GM23248 (cell line): ENCODE data around the gene RHEB. TPM values are rescaled to one million over a fixed set of nuclear protein-coding genes. Genes with fewer than 3 reads are reported as not detected.
A peak's percentile ranks its signal among the peaks of the same experiment; 100 is the strongest.

ENCODE experiments used
- DNase-seq: peaks from one replicate; pipeline ENCODE4 v3.0.0-alpha.2; 2015
- H2AFZ ChIP-seq: fragments of 200-600 bp; sonication (generic); 2 replicates; pipeline ENCODE4 v1.6.1; 2016; ENCODE audit warnings: antibody characterized with exemption
- H3F3A ChIP-seq: fragments of 200-600 bp; sonication (generic); 2 replicates; pipeline ENCODE4 v1.6.1; 2016; ENCODE audit warnings: mild to moderate bottlenecking, antibody characterized with exemption, mixed run types; ENCODE audit not compliant: insufficient read depth
- H3K27ac ChIP-seq: fragments of 200-600 bp; sonication (generic); 2 replicates; pipeline ENCODE4 v1.5.1; 2016; ENCODE audit warnings: mild to moderate bottlenecking
- H3K27me3 ChIP-seq: fragments of 200-600 bp; sonication (generic); replicated peaks from 2 replicates; pipeline ENCODE4 v1.6.1; 2016; ENCODE audit warnings: mild to moderate bottlenecking; ENCODE audit not compliant: insufficient read depth
- H3K36me3 ChIP-seq: fragments of 200-600 bp; sonication (generic); 2 replicates; pipeline ENCODE4 v1.6.1; 2016; ENCODE audit warnings: low read depth, mild to moderate bottlenecking
- H3K4me1 ChIP-seq: fragments of 200-600 bp; sonication (generic); 2 replicates; pipeline ENCODE4 v1.6.1; 2016; ENCODE audit warnings: mild to moderate bottlenecking; ENCODE audit not compliant: insufficient read depth
- H3K4me2 ChIP-seq: fragments of 200-600 bp; sonication (generic); one replicate; pipeline ENCODE4 v1.6.1; 2016; ENCODE audit warnings: mild to moderate bottlenecking; ENCODE audit not compliant: unreplicated experiment
- H3K4me3 ChIP-seq: fragments of 200-600 bp; sonication (generic); 2 replicates; pipeline ENCODE4 v1.5.1; 2016; ENCODE audit warnings: mild to moderate bottlenecking
- H3K79me2 ChIP-seq: fragments of 200-600 bp; sonication (generic); 2 replicates; pipeline ENCODE4 v1.6.1; 2016; ENCODE audit warnings: mild to moderate bottlenecking; ENCODE audit not compliant: insufficient read depth
- H3K9ac ChIP-seq: fragments of 200-600 bp; sonication (generic); 2 replicates; pipeline ENCODE4 v1.6.1; 2016; ENCODE audit warnings: mild to moderate bottlenecking
- H3K9me2 ChIP-seq: fragments of 200-600 bp; sonication (generic); 2 replicates; pipeline ENCODE4 v1.6.1; 2016; ENCODE audit warnings: mixed run types, mild to moderate bottlenecking, moderate library complexity; ENCODE audit not compliant: insufficient read depth
- H3K9me3 ChIP-seq: fragments of 200-600 bp; sonication (generic); one replicate; pipeline ENCODE4 v1.6.1; 2017; ENCODE audit warnings: low read depth
- H4K20me1 ChIP-seq: fragments of 200-600 bp; sonication (generic); 2 replicates; pipeline ENCODE4 v1.6.0; 2016; ENCODE audit not compliant: insufficient read depth
- EZH2 ChIP-seq: fragments of 200-600 bp; sonication (generic); IDR thresholded peaks from 2 replicates; pipeline ENCODE4 v1.6.1; 2018; ENCODE audit warnings: antibody characterized with exemption, mild to moderate bottlenecking; ENCODE audit not compliant: insufficient read depth, poor library complexity, severe bottlenecking
- EZH2phosphoT487 ChIP-seq: fragments of 200-600 bp; sonication (generic); IDR thresholded peaks from 2 replicates; pipeline ENCODE4 v1.6.1; 2018; ENCODE audit warnings: antibody characterized with exemption, moderate library complexity, mild to moderate bottlenecking, low read depth; ENCODE audit not compliant: insufficient read depth
- WGBS, 2 experiments: methylation state at CpG; one replicate each; pipeline ENCODE4 v1.1.6; 2015 to 2017; ENCODE audit warnings: low lambda C conversion rate in 2 of 2, low coverage in 1 of 2; ENCODE audit errors: missing lambda C conversion rate in 2 of 2; 5-methylcytosine and 5-hydroxymethylcytosine counted together
- in situ Hi-C: fragments of 300-500 bp; cut with MboI; formaldehyde crosslinking; loops from 2 replicates; pipeline ENCODE4 v1.15.0; 2020
- polyA plus RNA-seq: library from polyadenylated mRNA; unstranded; fragments of >200 nt; fragmentation: Nextera tagmentation; extraction: Ambion mirVana; gene quantifications from 2 replicates; pipeline ENCODE4 v1.2.1, GENCODE V29; 2016
- total RNA-seq: library from RNA; depleted of rRNA; stranded (reverse); fragments of >200 nt; shearing (Covaris generic); gene quantifications from 2 replicates; pipeline ENCODE4 v1.2.3, GENCODE V29; 2014

Gene RHEB
- total and polyA plus RNA-seq, 2 experiments from 2014 or later = 86.4 to 235 TPM

- H3K27ac ChIP-seq = peak overlapping the region; percentile 45
- in situ Hi-C loops = no loop called here
These were observed 93.2 kb downstream of the RHEB start for GRCh38 chr7:151426441-151426903.

GRCh38 chr7:151425670-151426440 is 93.8 kb downstream of the RHEB start:
- H3K27ac ChIP-seq = peak overlapping the region; percentile 45

More at GRCh38 chr7:151426441-151426903, 93.2 kb downstream of the RHEB start:
- Histone ChIP-seq H2AFZ (no peak overlapping the region), H3K9me3 (no peaks in the 10 kb centered on the region), H3K9ac (no peak overlapping the region), H3K9me2 (no peaks in the 10 kb centered on the region), H3K4me2 (peak overlapping the region; percentile 30), H3K27me3 (peaks cover 6% of the 10 kb centered on the region; the same call in 1 of the 2 replicates), H3K36me3 (no peaks in the 10 kb centered on the region), H3K4me1 (peaks cover 24% of the 10 kb centered on the region), H4K20me1 (no peaks in the 10 kb centered on the region), H3K4me3 (no peak overlapping the region; the same call in 1 of the 2 replicates), H3F3A (peaks cover 12% of the 10 kb centered on the region; the same call in 1 of the 2 replicates), H3K79me2 (no peaks in the 10 kb centered on the region)
- TF ChIP-seq EZH2 (no peak), EZH2phosphoT487 (no peak)
- DNase-seq = peak; percentile 86
- 24 to 29% methylated on average over 14 of the region's 14 CpGs for WGBS, 2 experiments

DNA sequence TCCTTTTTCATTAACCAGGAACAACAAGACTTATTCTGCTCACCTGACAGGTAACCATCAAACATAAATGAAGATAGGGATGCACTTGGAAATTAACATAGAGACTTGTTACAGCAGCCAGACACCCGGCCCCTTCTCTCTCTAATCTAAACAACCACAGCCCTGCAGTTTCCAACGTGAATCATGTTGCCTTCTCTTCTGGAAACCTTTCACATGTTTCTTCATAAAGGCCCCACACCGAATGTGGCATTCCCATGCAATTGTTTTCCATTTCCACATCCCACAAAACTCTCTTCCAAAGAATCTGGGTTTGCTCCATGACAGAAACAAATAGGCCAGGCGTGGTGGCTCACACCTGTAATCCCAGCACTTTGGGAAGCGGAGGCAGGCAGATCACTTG is 94.9 kb downstream of the RHEB start:
- H3K36me3 ChIP-seq = no peaks in the 10 kb centered on the region
- 59 to 66% methylated on average over 5 of the region's 5 CpGs for WGBS, 2 experiments
- H3K27me3 ChIP-seq = peaks cover 6% of the 10 kb centered on the region; the same call in 1 of the 2 replicates
- TF ChIP-seq EZH2 = no peak
- no peak for TF ChIP-seq EZH2phosphoT487
- no peak overlapping the region for H3K27ac ChIP-seq
- no peak overlapping the region for H3K9ac ChIP-seq
- DNase-seq = peak; percentile 30
- no peak overlapping the region for H2AFZ ChIP-seq
- in situ Hi-C loops = no loop called here
- peaks cover under 1% of the 10 kb centered on the region for H3K9me3 ChIP-seq
- no peak overlapping the region for H3K4me2 ChIP-seq
- H3K9me2 ChIP-seq = no peaks in the 10 kb centered on the region
- H4K20me1 ChIP-seq = no peaks in the 10 kb centered on the region
- peaks cover 24% of the 10 kb centered on the region for H3K4me1 ChIP-seq
- no peaks in the 10 kb centered on the region for H3K79me2 ChIP-seq
- H3F3A ChIP-seq = peaks cover 12% of the 10 kb centered on the region; the same call in 1 of the 2 replicates
- no peak overlapping the region for H3K4me3 ChIP-seq

More at GRCh38 chr7:151425670-151426440, 93.8 kb downstream of the RHEB start:
- no peaks in the 10 kb centered on the region for H3K9me3 ChIP-seq
- WGBS, 2 experiments = 27 to 33% methylated on average over 7 of the region's 7 CpGs
- H3K79me2 ChIP-seq = no peaks in the 10 kb centered on the region
- peaks cover 6% of the 10 kb centered on the region; the same call in 1 of the 2 replicates for H3K27me3 ChIP-seq
- no peak overlapping the region for H2AFZ ChIP-seq
- H3K9ac ChIP-seq = no peak overlapping the region
- TF ChIP-seq EZH2phosphoT487 (no peak), EZH2 (no peak)
- no peaks in the 10 kb centered on the region for H4K20me1 ChIP-seq
- no peak overlapping the region for H3K4me3 ChIP-seq
- DNase-seq = peak; percentile 85
- in situ Hi-C loops = no loop called here
- peaks cover 24% of the 10 kb centered on the region for H3K4me1 ChIP-seq
- H3K36me3 ChIP-seq = no peaks in the 10 kb centered on the region
- H3K4me2 ChIP-seq = peak overlapping the region; percentile 30
- H3F3A ChIP-seq = peaks cover 12% of the 10 kb centered on the region; the same call in 1 of the 2 replicates
- H3K9me2 ChIP-seq = no peaks in the 10 kb centered on the region

DNA sequence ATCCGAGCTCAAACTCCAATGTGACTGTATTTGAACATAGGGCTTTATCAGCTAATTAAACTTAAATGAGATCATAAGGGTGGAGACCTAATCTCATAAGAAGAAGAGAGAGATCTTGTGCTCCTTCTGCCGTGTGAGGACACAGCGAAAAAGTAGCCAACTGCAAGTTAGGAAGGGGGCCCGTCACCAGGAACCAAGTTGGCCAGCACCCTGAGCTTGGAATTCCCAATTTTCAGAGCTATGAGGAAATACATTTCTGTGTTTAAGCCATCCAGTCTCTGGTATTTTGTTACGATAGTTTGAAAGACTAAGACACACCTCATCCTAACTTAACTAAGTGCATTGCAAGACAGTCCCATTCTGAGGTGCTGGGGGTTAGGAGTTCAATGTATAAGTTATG is 95.8 kb downstream of the RHEB start:
- Histone ChIP-seq H3K4me3 (no peak overlapping the region), H3K36me3 (no peaks in the 10 kb centered on the region), H4K20me1 (no peaks in the 10 kb centered on the region), H3K27ac (no peak overlapping the region), H3F3A (peaks cover 12% of the 10 kb centered on the region; the same call in 1 of the 2 replicates), H3K4me2 (no peak overlapping the region), H3K4me1 (peaks cover 19% of the 10 kb centered on the region), H3K9ac (no peak overlapping the region), H3K79me2 (no peaks in the 10 kb centered on the region), H3K27me3 (peaks cover 6% of the 10 kb centered on the region; the same call in 1 of the 2 replicates), H3K9me2 (no peaks in the 10 kb centered on the region), H2AFZ (no peak overlapping the region), H3K9me3 (peaks cover 4% of the 10 kb centered on the region)
- no peak for TF ChIP-seq EZH2phosphoT487
- no peak for TF ChIP-seq EZH2
- no peak for DNase-seq
- 51 to 54% methylated on average over 5 of the region's 5 CpGs for WGBS, 2 experiments
- in situ Hi-C loops = no loop called here
